GM18505 (cell line): ENCODE results near the gene TEAD3.
"Not testable (repeated sequence)": the region's sequence is repeated elsewhere in the genome, so short reads cannot be mapped to it uniquely, and the experiment has no call there.

Experiments used
- ATAC-seq: cut with Tn5 transposase; IDR thresholded peaks from one replicate; pipeline ENCODE4 v1.9.1; 2021; ENCODE audit not compliant: unreplicated experiment
- POLR2A ChIP-seq: IDR thresholded peaks from 4 replicates; pipeline ENCODE4 v1.6.1; 2011; ENCODE audit warnings: borderline replicate concordance; ENCODE audit not compliant: insufficient read depth, insufficient read length; ENCODE audit errors: extremely low read depth

TEAD3 gene

GRCh38 chr6:35449287-35449881 lies 47.5 kb downstream of the TEAD3 start:
- no peak for ATAC-seq

GRCh38 chr6:35448191-35448590 lies 48.7 kb downstream of the TEAD3 start:
- ATAC-seq = no peak
- TF ChIP-seq POLR2A = no peak

More at GRCh38 chr6:35449287-35449881, 47.5 kb downstream of the TEAD3 start:
- no peak for TF ChIP-seq POLR2A

GRCh38 chr6:35445691-35446090 lies 51.2 kb downstream of the TEAD3 start:
- no peak for TF ChIP-seq POLR2A
- ATAC-seq = no peak

GRCh38 chr6:35443341-35444030 lies 53.4 kb downstream of the TEAD3 start:
- ATAC-seq = no peak

GRCh38 chr6:35442693-35443092 lies 54.2 kb downstream of the TEAD3 start:
- TF ChIP-seq POLR2A = no peak
- no peak for ATAC-seq

More at GRCh38 chr6:35443341-35444030, 53.4 kb downstream of the TEAD3 start:
- TF ChIP-seq POLR2A = no peak

GRCh38 chr6:35441642-35442041 lies 55.2 kb downstream of the TEAD3 start:
- ATAC-seq = no peak
- no peak for TF ChIP-seq POLR2A

GRCh38 chr6:35441205-35441604 lies 55.7 kb downstream of the TEAD3 start:
- no peak for TF ChIP-seq POLR2A

GRCh38 chr6:35439308-35439707 lies 57.6 kb downstream of the TEAD3 start:
- TF ChIP-seq POLR2A = no peak
- no peak for ATAC-seq

More at GRCh38 chr6:35441205-35441604, 55.7 kb downstream of the TEAD3 start:
- no peak for ATAC-seq

- not testable (repeated sequence) for ATAC-seq
These were observed 58.4 kb downstream of the TEAD3 start for GRCh38 chr6:35438378-35439065.

- no peak for ATAC-seq
- TF ChIP-seq POLR2A = no peak
These were observed 60.6 kb downstream of the TEAD3 start for GRCh38 chr6:35436071-35436857.

GRCh38 chr6:35435074-35435837 lies 61.6 kb downstream of the TEAD3 start:
- ATAC-seq = no peak
- TF ChIP-seq POLR2A = no peak

GRCh38 chr6:35432702-35433101 lies 64.2 kb downstream of the TEAD3 start:
- ATAC-seq = not testable (repeated sequence)

- no peak for TF ChIP-seq POLR2A
- no peak for ATAC-seq
These were observed 64.6 kb downstream of the TEAD3 start for GRCh38 chr6:35432291-35432690.
